WTC11 (cell line): ENCODE measurements around the gene ACSBG1. TPM values are rescaled to one million over a fixed set of nuclear protein-coding genes. Genes with fewer than 3 reads are reported as not detected.

Experiments
- ATAC-seq: fragments of 200-7000 bp; cut with Tn5 transposase; 2 replicates; pipeline ENCODE4 v1.10.0; 2021; ENCODE audit warnings: mild to moderate bottlenecking, moderate library complexity
- CTCF ChIA-PET: fragments of 300-600 bp; sonication (Branson Sonifier 250); formaldehyde crosslinking; loops from one replicate; lab custom pipeline; 2021; ENCODE audit warnings: antibody characterized with exemption; lab: Charles Lee
- POLR2A ChIA-PET: fragments of 350-600 bp; sonication (Branson Sonifier 250); formaldehyde crosslinking; loops from one replicate; lab custom pipeline; 2021; ENCODE audit warnings: antibody characterized with exemption; lab: Charles Lee
- DNase-seq: peaks from one replicate; pipeline ENCODE4 v3.0.0; 2021; ENCODE audit warnings: low spot score
- H3K27ac Mint-ChIP-seq: 2 replicates; pipeline ENCODE4 v1.8.0; 2021; ENCODE audit warnings: mixed read lengths
- H3K27me3 Mint-ChIP-seq: 2 replicates; pipeline ENCODE4 v1.8.0; 2021; ENCODE audit warnings: low read depth, mild to moderate bottlenecking, moderate library complexity, mixed read lengths
- H3K36me3 Mint-ChIP-seq: 2 replicates; pipeline ENCODE4 v1.8.0; 2021; ENCODE audit warnings: mixed read lengths
- H3K4me1 Mint-ChIP-seq: 2 replicates; pipeline ENCODE4 v1.8.0; 2022; ENCODE audit warnings: mixed read lengths
- H3K4me3 Mint-ChIP-seq: 2 replicates; pipeline ENCODE4 v1.8.0; 2021; ENCODE audit warnings: mild to moderate bottlenecking, moderate library complexity, mixed read lengths
- H3K9me3 Mint-ChIP-seq: 2 replicates; pipeline ENCODE4 v1.8.0; 2021; ENCODE audit warnings: mixed read lengths
- ATF6 ChIP-seq: sonication (generic); formaldehyde crosslinking; IDR thresholded peaks from 2 replicates; pipeline ENCODE4 v1.8.1; 2023; ENCODE audit warnings: mild to moderate bottlenecking, missing genetic modification reagents
- CREB1 ChIP-seq: sonication (generic); formaldehyde crosslinking; IDR thresholded peaks from 2 replicates; pipeline ENCODE4 v1.8.0; 2023; ENCODE audit warnings: mild to moderate bottlenecking, missing genetic modification reagents
- E2F5 ChIP-seq: sonication (generic); formaldehyde crosslinking; IDR thresholded peaks from 2 replicates; pipeline ENCODE4 v1.8.1; 2022; ENCODE audit warnings: mild to moderate bottlenecking, moderate library complexity, missing genetic modification reagents
- ERG ChIP-seq: fragments of 250-450 bp; sonication (Bioruptor Pico); IDR thresholded peaks from 2 replicates; pipeline ENCODE4 v1.8.0; 2021; ENCODE audit warnings: mild to moderate bottlenecking
- ESRRA ChIP-seq: sonication (generic); formaldehyde crosslinking; IDR thresholded peaks from 2 replicates; pipeline ENCODE4 v1.8.1; 2022; ENCODE audit warnings: mild to moderate bottlenecking, missing genetic modification reagents, borderline replicate concordance
- IRF2 ChIP-seq: sonication (generic); formaldehyde crosslinking; IDR thresholded peaks from 2 replicates; pipeline ENCODE4 v1.8.0; 2022; ENCODE audit warnings: low read depth, missing genetic modification reagents, borderline replicate concordance
- NFYB ChIP-seq: sonication (generic); formaldehyde crosslinking; conservative IDR thresholded peaks from 2 replicates; pipeline ENCODE4 v1.8.0; 2022; ENCODE audit warnings: low read depth, missing genetic modification reagents
- SOX15 ChIP-seq: fragments of 250-450 bp; sonication (Bioruptor Pico); IDR thresholded peaks from 2 replicates; pipeline ENCODE4 v1.9.0; 2021; ENCODE audit warnings: mild to moderate bottlenecking
- TCF7 ChIP-seq: sonication (generic); formaldehyde crosslinking; IDR thresholded peaks from 2 replicates; pipeline ENCODE4 v1.8.0; 2022; ENCODE audit warnings: mild to moderate bottlenecking, low read depth, missing genetic modification reagents, moderate library complexity
- ZNF121 ChIP-seq: sonication (generic); formaldehyde crosslinking; IDR thresholded peaks from 2 replicates; pipeline ENCODE4 v1.8.0; 2023; ENCODE audit warnings: missing genetic modification reagents
- ZNF232 ChIP-seq: sonication (generic); formaldehyde crosslinking; IDR thresholded peaks from 2 replicates; pipeline ENCODE4 v1.8.0; 2022; ENCODE audit warnings: mild to moderate bottlenecking, missing genetic modification reagents
- ZNF423 ChIP-seq: fragments of 250-450 bp; sonication (Bioruptor Pico); IDR thresholded peaks from 2 replicates; pipeline ENCODE4 v2.1.2; 2022; ENCODE audit warnings: mild to moderate bottlenecking, moderate library complexity
- ZNF671 ChIP-seq: fragments of 250-450 bp; sonication (Bioruptor Pico); IDR thresholded peaks from 2 replicates; pipeline ENCODE4 v1.8.0; 2021; ENCODE audit warnings: mild to moderate bottlenecking
- total RNA-seq: library from RNA; stranded (reverse); gene quantifications from 3 replicates; pipeline ENCODE4 v1.2.3, GENCODE V29; 2021
- TF ChIP-seq, protein P1 (sequence below): sonication (generic); formaldehyde crosslinking; conservative IDR thresholded peaks from 2 replicates; pipeline ENCODE4 v1.8.1; 2022; ENCODE audit warnings: mild to moderate bottlenecking, missing genetic modification reagents
- TF ChIP-seq, protein P2 (sequence below): sonication (generic); formaldehyde crosslinking; IDR thresholded peaks from 2 replicates; pipeline ENCODE4 v1.8.0; 2022; ENCODE audit warnings: mild to moderate bottlenecking, missing genetic modification reagents
- TF ChIP-seq, protein P3 (sequence below): sonication (generic); formaldehyde crosslinking; IDR thresholded peaks from 2 replicates; pipeline ENCODE4 v1.8.1; 2022; ENCODE audit warnings: mild to moderate bottlenecking, missing genetic modification reagents, moderate library complexity, borderline replicate concordance
- TF ChIP-seq, protein P4 (sequence below): sonication (generic); formaldehyde crosslinking; IDR thresholded peaks from 2 replicates; pipeline ENCODE4 v1.8.0; 2023; ENCODE audit warnings: missing genetic modification reagents, mild to moderate bottlenecking, borderline replicate concordance

ACSBG1 gene
- total RNA-seq, 1 experiment from 2014 or later: 5.8 TPM

DNA sequence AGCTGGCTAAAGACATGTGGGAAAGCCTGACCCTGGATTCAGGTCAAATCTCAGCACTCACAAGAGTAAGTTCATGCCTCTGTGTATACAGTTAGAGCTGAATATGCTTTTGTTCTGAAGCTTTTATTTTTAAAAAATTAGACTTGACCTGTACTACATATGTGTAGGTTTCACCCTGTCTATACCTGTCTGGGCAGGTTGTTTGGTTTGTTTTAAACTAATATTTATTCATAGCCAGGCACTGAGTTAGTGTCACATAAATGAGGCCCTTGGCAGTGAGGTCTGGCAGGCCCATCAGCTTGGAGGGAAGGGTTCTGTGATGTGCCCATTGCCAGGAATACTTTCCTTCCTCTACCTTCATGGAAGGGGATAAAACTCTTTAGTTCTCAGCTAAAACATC lies 31.9 kb upstream of the ACSBG1 start:
- no peak overlapping the region for H3K27ac Mint-ChIP-seq
- no peak overlapping the region for H3K4me3 Mint-ChIP-seq
- DNase-seq: no peak
- no peak for ATAC-seq
- H3K4me1 Mint-ChIP-seq: peaks cover 4% of the 10 kb centered on the region
- H3K9me3 Mint-ChIP-seq: no peaks in the 10 kb centered on the region
- no peaks in the 10 kb centered on the region for H3K36me3 Mint-ChIP-seq
- ChIA-PET POLR2A (interaction anchor here (1.1 kb wide), 1 partner anchor 32 kb away, joined by 4 read pairs; the partner anchor contains the start of gene ACSBG1), CTCF (interaction anchor here (1.1 to 1.3 kb wide), 3 partner anchors 23 to 158 kb away, joined by 3 to 5 read pairs (median 4); no protein-coding TSS in a partner anchor)
- TF ChIP-seq, protein P1, sequence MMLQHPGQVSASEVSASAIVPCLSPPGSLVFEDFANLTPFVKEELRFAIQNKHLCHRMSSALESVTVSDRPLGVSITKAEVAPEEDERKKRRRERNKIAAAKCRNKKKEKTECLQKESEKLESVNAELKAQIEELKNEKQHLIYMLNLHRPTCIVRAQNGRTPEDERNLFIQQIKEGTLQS (CRISPR knock-in tag): no peak
- TF ChIP-seq NFYB (CRISPR knock-in tag) (no peak), ZNF232 (CRISPR knock-in tag) (no peak), ZNF671 (CRISPR knock-in tag) (no peak), TCF7 (no peak), ERG (CRISPR knock-in tag) (no peak), ATF6 (CRISPR knock-in tag) (no peak), CREB1 (no peak), IRF2 (CRISPR knock-in tag) (no peak), E2F5 (CRISPR knock-in tag) (no peak)
- TF ChIP-seq, all 79 proteins: peak for 0
- H3K27me3 Mint-ChIP-seq: peaks cover 27% of the 10 kb centered on the region

DNA sequence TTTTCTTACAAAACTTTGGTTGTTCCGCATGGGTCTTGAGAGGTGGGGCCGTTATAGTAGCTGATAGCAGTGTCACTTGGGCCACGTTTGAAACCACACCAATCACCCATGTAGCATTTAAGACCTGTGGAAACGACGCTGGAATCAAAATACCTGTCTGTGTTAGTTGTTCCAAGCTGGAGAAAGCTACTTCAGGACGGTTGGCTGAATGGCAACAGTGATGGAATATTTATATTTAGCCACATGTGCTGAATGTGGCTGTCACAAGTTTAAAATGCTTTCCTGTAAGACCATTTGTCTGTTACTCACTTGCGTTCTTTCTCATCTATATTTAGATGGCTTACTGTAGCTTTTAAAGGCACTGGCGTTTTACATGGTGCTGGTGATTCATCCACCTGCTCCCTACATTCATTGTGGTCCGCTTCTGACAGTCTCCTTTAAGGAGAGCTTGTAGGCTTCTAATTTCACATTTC lies 31.4 kb upstream of the ACSBG1 start:
- Mint-ChIP-seq H3K27me3 (peaks cover 27% of the 10 kb centered on the region), H3K9me3 (no peaks in the 10 kb centered on the region), H3K36me3 (no peaks in the 10 kb centered on the region)
- no peak for DNase-seq
- TF ChIP-seq, protein P2, sequence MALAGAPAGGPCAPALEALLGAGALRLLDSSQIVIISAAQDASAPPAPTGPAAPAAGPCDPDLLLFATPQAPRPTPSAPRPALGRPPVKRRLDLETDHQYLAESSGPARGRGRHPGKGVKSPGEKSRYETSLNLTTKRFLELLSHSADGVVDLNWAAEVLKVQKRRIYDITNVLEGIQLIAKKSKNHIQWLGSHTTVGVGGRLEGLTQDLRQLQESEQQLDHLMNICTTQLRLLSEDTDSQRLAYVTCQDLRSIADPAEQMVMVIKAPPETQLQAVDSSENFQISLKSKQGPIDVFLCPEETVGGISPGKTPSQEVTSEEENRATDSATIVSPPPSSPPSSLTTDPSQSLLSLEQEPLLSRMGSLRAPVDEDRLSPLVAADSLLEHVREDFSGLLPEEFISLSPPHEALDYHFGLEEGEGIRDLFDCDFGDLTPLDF: no peak
- TF ChIP-seq ESRRA: no peak
- TF ChIP-seq NFYB (CRISPR knock-in tag): no peak
- TF ChIP-seq ZNF423 (CRISPR knock-in tag): no peak
- TF ChIP-seq IRF2 (CRISPR knock-in tag): no peak
- no peak for TF ChIP-seq SOX15
- TF ChIP-seq ZNF121: peak; percentile 87
- TF ChIP-seq, all 79 proteins: peak for 1
- ChIA-PET POLR2A (interaction anchor here (1.1 kb wide), 1 partner anchor 31 kb away, joined by 4 read pairs; the partner anchor contains the start of gene ACSBG1), CTCF (interaction anchor here (0.7 to 1.3 kb wide), 5 partner anchors 20 to 475 kb away, joined by 3 to 5 read pairs (median 4); no protein-coding TSS in a partner anchor)
- H3K27ac Mint-ChIP-seq: no peak overlapping the region
- H3K4me1 Mint-ChIP-seq: peaks cover 4% of the 10 kb centered on the region
- H3K4me3 Mint-ChIP-seq: peak overlapping the region; percentile 60; the same call in 1 of the 2 replicates
- ATAC-seq: no peak

- Mint-ChIP-seq H3K9me3 (no peaks in the 10 kb centered on the region), H3K27me3 (peaks cover 27% of the 10 kb centered on the region), H3K36me3 (no peaks in the 10 kb centered on the region), H3K4me1 (peaks cover 8% of the 10 kb centered on the region), H3K4me3 (peak overlapping the region; percentile 60), H3K27ac (no peak overlapping the region)
- ChIA-PET POLR2A (no interaction called here), CTCF (interaction anchor here (0.7 to 1.3 kb wide), 5 partner anchors 19 to 476 kb away, joined by 3 to 5 read pairs (median 3); no protein-coding TSS in a partner anchor)
- DNase-seq: no peak
- TF ChIP-seq, protein P3, sequence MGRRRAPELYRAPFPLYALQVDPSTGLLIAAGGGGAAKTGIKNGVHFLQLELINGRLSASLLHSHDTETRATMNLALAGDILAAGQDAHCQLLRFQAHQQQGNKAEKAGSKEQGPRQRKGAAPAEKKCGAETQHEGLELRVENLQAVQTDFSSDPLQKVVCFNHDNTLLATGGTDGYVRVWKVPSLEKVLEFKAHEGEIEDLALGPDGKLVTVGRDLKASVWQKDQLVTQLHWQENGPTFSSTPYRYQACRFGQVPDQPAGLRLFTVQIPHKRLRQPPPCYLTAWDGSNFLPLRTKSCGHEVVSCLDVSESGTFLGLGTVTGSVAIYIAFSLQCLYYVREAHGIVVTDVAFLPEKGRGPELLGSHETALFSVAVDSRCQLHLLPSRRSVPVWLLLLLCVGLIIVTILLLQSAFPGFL (CRISPR knock-in tag): no peak
- TF ChIP-seq, protein P4, sequence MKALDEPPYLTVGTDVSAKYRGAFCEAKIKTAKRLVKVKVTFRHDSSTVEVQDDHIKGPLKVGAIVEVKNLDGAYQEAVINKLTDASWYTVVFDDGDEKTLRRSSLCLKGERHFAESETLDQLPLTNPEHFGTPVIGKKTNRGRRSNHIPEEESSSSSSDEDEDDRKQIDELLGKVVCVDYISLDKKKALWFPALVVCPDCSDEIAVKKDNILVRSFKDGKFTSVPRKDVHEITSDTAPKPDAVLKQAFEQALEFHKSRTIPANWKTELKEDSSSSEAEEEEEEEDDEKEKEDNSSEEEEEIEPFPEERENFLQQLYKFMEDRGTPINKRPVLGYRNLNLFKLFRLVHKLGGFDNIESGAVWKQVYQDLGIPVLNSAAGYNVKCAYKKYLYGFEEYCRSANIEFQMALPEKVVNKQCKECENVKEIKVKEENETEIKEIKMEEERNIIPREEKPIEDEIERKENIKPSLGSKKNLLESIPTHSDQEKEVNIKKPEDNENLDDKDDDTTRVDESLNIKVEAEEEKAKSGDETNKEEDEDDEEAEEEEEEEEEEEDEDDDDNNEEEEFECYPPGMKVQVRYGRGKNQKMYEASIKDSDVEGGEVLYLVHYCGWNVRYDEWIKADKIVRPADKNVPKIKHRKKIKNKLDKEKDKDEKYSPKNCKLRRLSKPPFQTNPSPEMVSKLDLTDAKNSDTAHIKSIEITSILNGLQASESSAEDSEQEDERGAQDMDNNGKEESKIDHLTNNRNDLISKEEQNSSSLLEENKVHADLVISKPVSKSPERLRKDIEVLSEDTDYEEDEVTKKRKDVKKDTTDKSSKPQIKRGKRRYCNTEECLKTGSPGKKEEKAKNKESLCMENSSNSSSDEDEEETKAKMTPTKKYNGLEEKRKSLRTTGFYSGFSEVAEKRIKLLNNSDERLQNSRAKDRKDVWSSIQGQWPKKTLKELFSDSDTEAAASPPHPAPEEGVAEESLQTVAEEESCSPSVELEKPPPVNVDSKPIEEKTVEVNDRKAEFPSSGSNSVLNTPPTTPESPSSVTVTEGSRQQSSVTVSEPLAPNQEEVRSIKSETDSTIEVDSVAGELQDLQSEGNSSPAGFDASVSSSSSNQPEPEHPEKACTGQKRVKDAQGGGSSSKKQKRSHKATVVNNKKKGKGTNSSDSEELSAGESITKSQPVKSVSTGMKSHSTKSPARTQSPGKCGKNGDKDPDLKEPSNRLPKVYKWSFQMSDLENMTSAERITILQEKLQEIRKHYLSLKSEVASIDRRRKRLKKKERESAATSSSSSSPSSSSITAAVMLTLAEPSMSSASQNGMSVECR (CRISPR knock-in tag): no peak
- no peak for ATAC-seq
These were observed 30.7 kb upstream of the ACSBG1 start for GRCh38 chr15:78265137-78265460.
